ENCODE measurements around the gene MAB21L3. TPM values are rescaled to one million over a fixed set of nuclear protein-coding genes. Genes with fewer than 3 reads are reported as not detected.

Gene MAB21L3
- total and polyA plus RNA-seq, 2 donors (not counting 3 experiments of a cell fraction or from before 2014, with no cell fraction given): not detected

GRCh38 chr1:116169898-116170297, 58.7 kb downstream of the MAB21L3 start:
- dilution Hi-C loops (cut with MboI; ENCODE audit: extremely low pct_ligation_motif_present, low sequenced_read_pairs) (no loop called here), intact Hi-C loops (cut with micrococcal nuclease) (no loop called here)
- Histone ChIP-seq H2AFZ (ENCODE audit: low read depth, low read length) (no peak overlapping the region), H3K9ac (replicated peaks; ENCODE audit: extremely low read depth, insufficient read depth, low read length) (no peak overlapping the region), H3K9me3 (replicated peaks; ENCODE audit: control insufficient read depth, insufficient read depth, low read length) (no peaks in the 10 kb centered on the region), H3K4me2 (ENCODE audit: insufficient read depth, low read length) (no peak overlapping the region), H3K4me3 (replicated peaks in 1 of 3; ENCODE audit: insufficient read depth in 1 of 3, low read depth in 1 of 3, low read length in 3 of 3) (no peak overlapping the region), H3K27ac (ENCODE audit: insufficient read depth, low read depth, low read length) (no peak overlapping the region), H4K20me1 (replicated peaks; ENCODE audit: control insufficient read depth, extremely low read depth, insufficient read depth, low read length) (no peaks in the 10 kb centered on the region), H3K79me2 (ENCODE audit: control insufficient read depth, insufficient read depth, low read length) (no peaks in the 10 kb centered on the region), H3K27me3 (ENCODE audit: control insufficient read depth in 2 of 2, insufficient read depth in 2 of 2, low read length in 2 of 2) (peaks cover 10 to 12% of the 10 kb centered on the region in 2 experiments), H3K4me1 (ENCODE audit: control insufficient read depth, extremely low read depth, insufficient read depth, low read length) (no peaks in the 10 kb centered on the region), H3K36me3 (ENCODE audit: control insufficient read depth in 2 of 2, extremely low read depth in 1 of 2, insufficient read depth in 2 of 2, low read length in 2 of 2) (no peaks in the 10 kb centered on the region), H3K9me1 (replicated peaks; ENCODE audit: control insufficient read depth, extremely low read depth, insufficient read depth, low read length) (no peaks in the 10 kb centered on the region)
- BruUV-seq (replicated peaks): no TSS peak
- no peak for DNase-seq (ENCODE audit: low read depth, low spot score)
- CTCF ChIA-PET: interaction anchor here (1.3 to 2.7 kb wide), 6 partner anchors 8 to 329 kb away, joined by 3 to 20 read pairs (median 4); no protein-coding TSS in a partner anchor
- FAIRE-seq: no peak
- POLR2A ChIA-PET: no interaction called here
- TF ChIP-seq MAX (IDR thresholded peaks at IDR 0.05; ENCODE audit: insufficient read depth, insufficient read length) (no peak), GATA2 (IDR thresholded peaks at IDR 0.05; ENCODE audit: insufficient read depth, insufficient read length, low read depth, low read length) (no peak), EZH2 (IDR thresholded peaks at IDR 0.05; ENCODE audit: borderline replicate concordance, low read depth, low read length, severe bottlenecking) (no peak), POLR2AphosphoS5 (IDR thresholded peaks at IDR 0.05; ENCODE audit: insufficient read depth, low read depth, low read length) (no peak), CTCF (IDR thresholded peaks at IDR 0.05; ENCODE audit: extremely low read depth in 1 of 2, insufficient read depth in 1 of 2, low read depth in 1 of 2, low read length in 2 of 2) (no peak)

Data from endothelial cell of umbilical vein (primary cell).